H9 (cell line): ENCODE results near the gene AP3S1. TPM values are rescaled to one million over a fixed set of nuclear protein-coding genes. Genes with fewer than 3 reads are reported as not detected.
A peak's percentile ranks its signal among the peaks of the same experiment; 100 is the strongest.

Source experiments
- DNase-seq: peaks from one replicate; pipeline ENCODE4 v3.0.0-alpha.2; 2017
- H2AFZ ChIP-seq: one replicate; pipeline ENCODE4 v1.6.1; 2013; ENCODE audit warnings: mild to moderate bottlenecking, low read length, control low read depth, moderate library complexity
- H2AK5ac ChIP-seq: 2 replicates; pipeline ENCODE4 v1.6.1; 2013; ENCODE audit warnings: low read length, control low read depth, mixed read lengths; ENCODE audit not compliant: insufficient read length
- H2BK120ac ChIP-seq: one replicate; pipeline ENCODE4 v1.6.1; 2013; ENCODE audit warnings: low read depth, mild to moderate bottlenecking, low read length, control low read depth, inconsistent platforms; ENCODE audit not compliant: poor library complexity, severe bottlenecking
- H2BK12ac ChIP-seq: 2 replicates; pipeline ENCODE4 v1.6.1; 2013; ENCODE audit warnings: low read length, control low read depth, mixed read lengths, low read depth; ENCODE audit not compliant: insufficient read length
- H2BK15ac ChIP-seq: 2 replicates; pipeline ENCODE4 v1.6.1; 2013; ENCODE audit warnings: low read depth, low read length, control low read depth
- H2BK20ac ChIP-seq: one replicate; pipeline ENCODE4 v1.6.1; 2013; ENCODE audit warnings: low read depth, mild to moderate bottlenecking, low read length, control low read depth, inconsistent platforms; ENCODE audit not compliant: poor library complexity, severe bottlenecking
- H2BK5ac ChIP-seq: 2 replicates; pipeline ENCODE4 v1.6.1; 2013; ENCODE audit warnings: low read length, control low read depth, mixed read lengths; ENCODE audit not compliant: insufficient read length
- H3K14ac ChIP-seq: 2 replicates; pipeline ENCODE4 v1.6.1; 2013; ENCODE audit warnings: low read length, control low read depth; ENCODE audit not compliant: insufficient read depth
- H3K18ac ChIP-seq: 2 replicates; pipeline ENCODE4 v1.6.1; 2013; ENCODE audit warnings: low read depth, mild to moderate bottlenecking, mixed read lengths, low read length, control low read depth; ENCODE audit not compliant: insufficient read length
- H3K23ac ChIP-seq: 2 replicates; pipeline ENCODE4 v1.6.1; 2013; ENCODE audit warnings: low read length, control low read depth, mixed read lengths, low read depth; ENCODE audit not compliant: insufficient read length
- H3K23me2 ChIP-seq: 2 replicates; pipeline ENCODE4 v1.6.1; 2013; ENCODE audit warnings: low read depth, mild to moderate bottlenecking, mixed read lengths, low read length, control low read depth; ENCODE audit not compliant: insufficient read length, poor library complexity, severe bottlenecking
- H3K27ac ChIP-seq: 2 replicates; pipeline ENCODE4 v1.5.1; 2013; ENCODE audit warnings: low read length, control low read depth, mixed read lengths, low read depth; ENCODE audit not compliant: insufficient read length
- H3K27me3 ChIP-seq: 2 replicates; pipeline ENCODE4 v1.6.1; 2013; ENCODE audit warnings: low read length, control low read depth, inconsistent platforms; ENCODE audit not compliant: insufficient read depth
- H3K4ac ChIP-seq: 2 replicates; pipeline ENCODE4 v1.6.1; 2013; ENCODE audit warnings: low read depth, mild to moderate bottlenecking, control low read depth, inconsistent platforms, low read length, moderate library complexity
- H3K4me1 ChIP-seq: 2 replicates; pipeline ENCODE4 v1.6.1; 2013; ENCODE audit warnings: low read length, control low read depth, inconsistent platforms; ENCODE audit not compliant: insufficient read depth
- H3K4me2 ChIP-seq: 2 replicates; pipeline ENCODE4 v1.6.1; 2013; ENCODE audit warnings: low read length, control low read depth, mixed read lengths; ENCODE audit not compliant: insufficient read length, insufficient read depth
- H3K56ac ChIP-seq: 2 replicates; pipeline ENCODE4 v1.6.1; 2013; ENCODE audit warnings: low read depth, mild to moderate bottlenecking, mixed read lengths, low read length, control low read depth; ENCODE audit not compliant: insufficient read length
- H3K79me1 ChIP-seq: 2 replicates; pipeline ENCODE4 v1.6.1; 2013; ENCODE audit warnings: low read depth, mild to moderate bottlenecking, moderate library complexity, low read length, control low read depth, inconsistent platforms; ENCODE audit not compliant: insufficient read depth, poor library complexity, severe bottlenecking
- H3K79me2 ChIP-seq: 2 replicates; pipeline ENCODE4 v1.6.1; 2013; ENCODE audit warnings: low read length, control low read depth, inconsistent platforms; ENCODE audit not compliant: insufficient read depth
- H3K9ac ChIP-seq: 2 replicates; pipeline ENCODE4 v1.6.1; 2013; ENCODE audit warnings: low read length, control low read depth, mixed read lengths; ENCODE audit not compliant: insufficient read length; ENCODE audit errors: extremely low read depth
- H3K9me3 ChIP-seq: one replicate; pipeline ENCODE4 v1.6.1; 2013; ENCODE audit warnings: low read depth, low read length, inconsistent platforms; ENCODE audit not compliant: control insufficient read depth
- H3T11ph ChIP-seq: one replicate; pipeline ENCODE4 v1.6.1; 2013; ENCODE audit warnings: mild to moderate bottlenecking, low read length, control low read depth, inconsistent platforms
- H4K20me1 ChIP-seq: one replicate; pipeline ENCODE4 v1.6.1; 2013; ENCODE audit not compliant: control insufficient read depth, insufficient read length, insufficient read depth
- H4K5ac ChIP-seq: 2 replicates; pipeline ENCODE4 v1.6.1; 2013; ENCODE audit warnings: low read depth, mild to moderate bottlenecking, mixed read lengths, low read length, control low read depth; ENCODE audit not compliant: insufficient read length
- H4K8ac ChIP-seq: replicated peaks from 2 replicates; pipeline ENCODE4 v1.6.1; 2013; ENCODE audit warnings: low read length, control low read depth, mixed read lengths, low read depth; ENCODE audit not compliant: insufficient read length
- H4K91ac ChIP-seq: 2 replicates; pipeline ENCODE4 v1.6.1; 2013; ENCODE audit warnings: low read depth, mild to moderate bottlenecking, moderate library complexity, mixed read lengths, low read length, control low read depth; ENCODE audit not compliant: insufficient read length
- H3K27ac Mint-ChIP-seq, 3 experiments: 2 replicates in 2 of 3; 3 replicates in 1 of 3; pipeline ENCODE4 v1.8.0; 2020 to 2021; ENCODE audit warnings: mixed read lengths in 3 of 3, mild to moderate bottlenecking in 1 of 3, moderate library complexity in 1 of 3
- H3K27me3 Mint-ChIP-seq: 2 replicates; pipeline ENCODE4 v1.8.0; 2021; ENCODE audit warnings: low read depth, mild to moderate bottlenecking, moderate library complexity, mixed read lengths
- H3K36me3 Mint-ChIP-seq, 3 experiments: 2 replicates in 2 of 3; 3 replicates in 1 of 3; pipeline ENCODE4 v1.8.0; 2020 to 2021; ENCODE audit warnings: low read depth in 3 of 3, mixed read lengths in 3 of 3; ENCODE audit not compliant: insufficient read depth in 1 of 3
- H3K4me1 Mint-ChIP-seq, 2 experiments: 2 replicates each; pipeline ENCODE4 v1.8.0; 2020; ENCODE audit warnings: mixed read lengths in 2 of 2
- H3K4me3 Mint-ChIP-seq, 2 experiments: 2 replicates in 1 of 2; 3 replicates in 1 of 2; pipeline ENCODE4 v1.8.0; 2020 to 2021; ENCODE audit warnings: mild to moderate bottlenecking in 2 of 2, mixed read lengths in 2 of 2, moderate library complexity in 1 of 2
- H3K9me3 Mint-ChIP-seq, 2 experiments: 2 replicates in 1 of 2; 3 replicates in 1 of 2; pipeline ENCODE4 v1.8.0; 2020; ENCODE audit warnings: mild to moderate bottlenecking in 2 of 2, mixed read lengths in 2 of 2, moderate library complexity in 1 of 2
- CTCF ChIP-seq: fragments of 200-600 bp; sonication (generic); conservative IDR thresholded peaks from 3 replicates; pipeline ENCODE4 v1.8.0; 2021; ENCODE audit warnings: antibody characterized with exemption, mild to moderate bottlenecking
- WGBS: extraction: QIAGEN DNeasy Blood & Tissue Kit; methylation state at CpG from one replicate; pipeline ENCODE4 v1.1.7; 2013; ENCODE audit warnings: missing lambda C conversion rate, low lambda C conversion rate, mixed read lengths; ENCODE audit not compliant: insufficient read length; ENCODE audit errors: extremely low coverage; 5-methylcytosine and 5-hydroxymethylcytosine counted together
- total RNA-seq: library from RNA; stranded (reverse); gene quantifications from 2 replicates; pipeline ENCODE4 v1.2.1, GENCODE V29; 2021

AP3S1 gene
- total RNA-seq, 1 experiment from 2014 or later, result 78.4 TPM

- Histone ChIP-seq H2BK5ac (no peak overlapping the region), H2AFZ (no peak overlapping the region), H3K4ac (no peak overlapping the region), H3K79me1 (no peaks in the 10 kb centered on the region), H4K91ac (no peak overlapping the region), H3K4me1 (no peaks in the 10 kb centered on the region), H3K27me3 (peaks cover 9% of the 10 kb centered on the region; the same call in 1 of the 2 replicates), H3K14ac (no peak overlapping the region), H3K18ac (no peak overlapping the region), H4K8ac (no peak overlapping the region), H3K79me2 (no peaks in the 10 kb centered on the region), H3K4me2 (no peak overlapping the region), H3K9me3 (no peaks in the 10 kb centered on the region), H3K9ac (no peak overlapping the region), H2AK5ac (no peak overlapping the region), H2BK120ac (no peak overlapping the region), H3T11ph (no peak overlapping the region), H3K23me2 (peaks cover 7% of the 10 kb centered on the region), H4K20me1 (no peaks in the 10 kb centered on the region), H3K27ac (no peak overlapping the region), H3K23ac (no peak overlapping the region), H2BK15ac (no peak overlapping the region), H2BK12ac (no peak overlapping the region), H3K56ac (no peak overlapping the region), H4K5ac (no peak overlapping the region), H2BK20ac (no peak overlapping the region)
- WGBS, result no CpG with 5 or more reads among the region's 5 CpGs
- H3K27me3 Mint-ChIP-seq, result peaks cover 31% of the 10 kb centered on the region
- H3K36me3 Mint-ChIP-seq, result peaks cover 0 to 14% (median 0%) of the 10 kb centered on the region in 3 experiments; a peak in 4 of 7 replicates
- H3K4me3 Mint-ChIP-seq, result peak overlapping the region in 1 of 2 experiments; percentile 45; a peak in 1 of 5 replicates
- no peak for TF ChIP-seq CTCF
- H3K9me3 Mint-ChIP-seq, result no peaks in the 10 kb centered on the region
- no peak for DNase-seq
- no peak overlapping the region for H3K27ac Mint-ChIP-seq
- peaks cover 18 to 22% of the 10 kb centered on the region in 2 experiments for H3K4me1 Mint-ChIP-seq
Measured at GRCh38 chr5:115813719-115814118, 28.0 kb upstream of the AP3S1 start.
